GM19463 (cell line): ENCODE measurements around the gene SHB.

Experiments
- ATAC-seq: cut with Tn5 transposase; IDR thresholded peaks from one replicate; pipeline ENCODE4 v1.9.1; 2021; ENCODE audit warnings: mild to moderate bottlenecking, moderate library complexity; ENCODE audit not compliant: unreplicated experiment

Gene SHB

GRCh38 chr9:37870799-37871176 lies 198.2 kb downstream of the SHB start:
- no peak for ATAC-seq

- no peak for ATAC-seq
Measured at GRCh38 chr9:37870081-37870798, 198.8 kb downstream of the SHB start.
